H1 (cell line): Measurements from ENCODE around the gene KLHL8. TPM values are rescaled to one million over a fixed set of nuclear protein-coding genes. Genes with fewer than 3 reads are reported as not detected.

Experiments
- CTCF ChIA-PET: fragments of 300-600 bp; sonication (Branson Sonifier 250); formaldehyde crosslinking; loops from one replicate; lab custom pipeline; 2021; ENCODE audit not compliant: partially characterized antibody; lab: Charles Lee
- POLR2A ChIA-PET: fragments of 300-600 bp; sonication (Branson Sonifier 250); formaldehyde crosslinking; loops from one replicate; lab custom pipeline; 2021; ENCODE audit warnings: inconsistent platforms; ENCODE audit not compliant: partially characterized antibody; lab: Charles Lee
- DNase-seq, 2 experiments: peaks; one replicate each; pipeline versions ENCODE4 v3.0.0 to v3.0.0-alpha.2; 2010 to 2022; ENCODE audit warnings: low spot score in 2 of 2, low read depth in 1 of 2, mixed read lengths in 1 of 2
- FAIRE-seq: peaks from 2 replicates; lab custom pipeline; 2011; peaks lifted over from hg19 to GRCh38; lab: Jason Lieb, UNC
- H2AFZ ChIP-seq: 2 replicates; pipeline ENCODE4 v1.8.1; 2012; ENCODE audit warnings: low read length, inconsistent platforms
- H2AK5ac ChIP-seq: 2 replicates; pipeline ENCODE4 v1.6.1; 2013; ENCODE audit warnings: low read depth, low read length
- H2BK120ac ChIP-seq: replicated peaks from 2 replicates; pipeline ENCODE3; 2013; ENCODE audit warnings: low read depth, low read length, inconsistent platforms
- H2BK12ac ChIP-seq: 2 replicates; pipeline ENCODE4 v1.6.1; 2013; ENCODE audit warnings: low read depth, low read length
- H2BK15ac ChIP-seq: 2 replicates; pipeline ENCODE4 v1.6.1; 2013; ENCODE audit warnings: low read length
- H2BK20ac ChIP-seq: 2 replicates; pipeline ENCODE4 v1.6.1; 2013; ENCODE audit warnings: low read length
- H2BK5ac ChIP-seq: 2 replicates; pipeline ENCODE4 v1.6.1; 2013; ENCODE audit warnings: low read depth, low read length
- H3K14ac ChIP-seq: 2 replicates; pipeline ENCODE4 v1.6.1; 2013; ENCODE audit warnings: inconsistent platforms; ENCODE audit not compliant: insufficient read length
- H3K18ac ChIP-seq: 2 replicates; pipeline ENCODE4 v1.6.1; 2013; ENCODE audit warnings: low read length; ENCODE audit errors: extremely low read depth
- H3K23ac ChIP-seq: 2 replicates; pipeline ENCODE4 v1.6.1; 2013; ENCODE audit warnings: inconsistent platforms; ENCODE audit not compliant: insufficient read length
- H3K23me2 ChIP-seq: 2 replicates; pipeline ENCODE4 v1.6.1; 2013; ENCODE audit warnings: low read depth, low read length
- H3K27ac ChIP-seq: 2 replicates; pipeline ENCODE4 v1.6.1; 2011; ENCODE audit warnings: low read depth, low read length, inconsistent platforms
- H3K27me3 ChIP-seq, 4 experiments: replicated peaks in 1 of 4; 1 replicate in 1 of 4; 2 replicates in 3 of 4; pipeline versions ENCODE4 v1.6.1 to v1.8.1; 2011 to 2013; ENCODE audit warnings: low read length in 3 of 4, mild to moderate bottlenecking in 3 of 4, inconsistent platforms in 2 of 4, mixed read lengths in 2 of 4, moderate library complexity in 1 of 4; ENCODE audit not compliant: control insufficient read depth in 3 of 4, insufficient read depth in 3 of 4; ENCODE audit errors: extremely low read depth in 1 of 4
- H3K36me3 ChIP-seq, 4 experiments: 2 replicates each; pipeline versions ENCODE4 v1.6.1 to v1.8.1; 2011 to 2013; ENCODE audit warnings: mild to moderate bottlenecking in 4 of 4, low read length in 3 of 4, moderate library complexity in 2 of 4, control low read depth in 1 of 4, inconsistent platforms in 1 of 4; ENCODE audit not compliant: insufficient read depth in 4 of 4, control insufficient read depth in 2 of 4
- H3K4ac ChIP-seq: replicated peaks from 2 replicates; pipeline ENCODE3; 2013; ENCODE audit warnings: low read length, low read depth, mixed read lengths, inconsistent platforms; ENCODE audit not compliant: insufficient read length
- H3K4me1 ChIP-seq, 4 experiments: replicated peaks in 1 of 4; 1 replicate in 1 of 4; 2 replicates in 3 of 4; pipeline versions ENCODE4 v1.6.1 to v1.8.1; 2011 to 2013; ENCODE audit warnings: low read length in 3 of 4, inconsistent platforms in 2 of 4, mixed read lengths in 1 of 4; ENCODE audit not compliant: insufficient read depth in 4 of 4, control insufficient read depth in 3 of 4
- H3K4me2 ChIP-seq, 2 experiments: 2 replicates each; pipeline versions ENCODE4 v1.6.1 to v1.8.1; 2011 to 2013; ENCODE audit warnings: low read depth in 2 of 2, low read length in 2 of 2, control low read depth in 1 of 2, inconsistent platforms in 1 of 2, mild to moderate bottlenecking in 1 of 2; ENCODE audit not compliant: insufficient read depth in 1 of 2
- H3K4me3 ChIP-seq, 4 experiments: fragments of 200-600, 300-600 bp in 1 of 4; sonication (generic), shearing (Covaris generic), sonication (Bioruptor Twin) in 1 of 4; 2 replicates each; pipeline versions ENCODE4 v1.5.1 to v1.8.1; 2011 to 2016; ENCODE audit warnings: low read length in 4 of 4, low read depth in 3 of 4, control low read depth in 2 of 4, inconsistent platforms in 2 of 4, mild to moderate bottlenecking in 2 of 4, mixed read lengths in 1 of 4, moderate library complexity in 1 of 4; ENCODE audit not compliant: insufficient read depth in 2 of 4; ENCODE audit errors: extremely low read depth in 1 of 4
- H3K56ac ChIP-seq: replicated peaks from 2 replicates; pipeline ENCODE3; 2013; ENCODE audit warnings: low read depth, mild to moderate bottlenecking, mixed read lengths, low read length, inconsistent platforms; ENCODE audit not compliant: insufficient read length
- H3K79me1 ChIP-seq: 2 replicates; pipeline ENCODE4 v1.6.1; 2013; ENCODE audit warnings: low read depth, low read length, control low read depth
- H3K79me2 ChIP-seq, 2 experiments: 2 replicates each; pipeline versions ENCODE4 v1.6.1 to v1.8.1; 2012 to 2013; ENCODE audit warnings: low read length in 2 of 2, mild to moderate bottlenecking in 2 of 2, inconsistent platforms in 1 of 2; ENCODE audit not compliant: insufficient read depth in 2 of 2, control insufficient read depth in 1 of 2
- H3K9ac ChIP-seq, 4 experiments: replicated peaks in 1 of 4; 1 replicate in 1 of 4; 2 replicates in 3 of 4; pipeline versions ENCODE4 v1.6.1 to v1.8.1; 2011 to 2013; ENCODE audit warnings: low read depth in 3 of 4, low read length in 3 of 4, control low read depth in 2 of 4, mild to moderate bottlenecking in 2 of 4, moderate library complexity in 2 of 4, inconsistent platforms in 1 of 4; ENCODE audit errors: extremely low read depth in 1 of 4
- H3K9me3 ChIP-seq, 2 experiments: 2 replicates each; pipeline versions ENCODE4 v1.6.1 to v1.8.1; 2012 to 2013; ENCODE audit warnings: mild to moderate bottlenecking in 2 of 2, moderate library complexity in 2 of 2, control low read depth in 1 of 2, inconsistent platforms in 1 of 2, low read depth in 1 of 2, low read length in 1 of 2, mixed read lengths in 1 of 2; ENCODE audit not compliant: insufficient read depth in 2 of 2
- H4K20me1 ChIP-seq, 2 experiments: replicated peaks in 1 of 2; 2 replicates each; pipeline versions ENCODE3 to v1.8.1; 2011 to 2013; ENCODE audit warnings: inconsistent platforms in 2 of 2, low read length in 2 of 2, mild to moderate bottlenecking in 1 of 2; ENCODE audit not compliant: insufficient read depth in 2 of 2, control insufficient read depth in 1 of 2
- H4K5ac ChIP-seq: 2 replicates; pipeline ENCODE4 v1.6.1; 2013; ENCODE audit warnings: low read length, low read depth, mixed read lengths, inconsistent platforms; ENCODE audit not compliant: insufficient read length
- H4K8ac ChIP-seq: 2 replicates; pipeline ENCODE4 v1.8.0; 2013; ENCODE audit warnings: mild to moderate bottlenecking, moderate library complexity, low read length, inconsistent platforms; ENCODE audit not compliant: insufficient read depth; ENCODE audit errors: extremely low read depth
- H4K91ac ChIP-seq: replicated peaks from 2 replicates; pipeline ENCODE3; 2013; ENCODE audit warnings: low read length, mixed read lengths, inconsistent platforms; ENCODE audit not compliant: insufficient read length
- CBX8 ChIP-seq: fragments of 300-800, 300-1000 bp; sonication (generic); IDR thresholded peaks from 2 replicates; pipeline ENCODE4 v1.7.1; 2016; ENCODE audit warnings: low read depth, low read length, borderline replicate concordance
- MAFK ChIP-seq: IDR thresholded peaks from 2 replicates; pipeline ENCODE4 v1.6.1; 2012; ENCODE audit warnings: low read depth, mild to moderate bottlenecking, improper control_type of control experiment, low read length
- SP4 ChIP-seq: IDR thresholded peaks from 2 replicates; pipeline ENCODE4 v1.6.1; 2012; ENCODE audit warnings: low read length, inconsistent platforms
- TEAD4 ChIP-seq: IDR thresholded peaks from 2 replicates; pipeline ENCODE4 v1.6.1; 2012; ENCODE audit warnings: low read depth, low read length, inconsistent platforms, mixed read lengths
- WGBS, 2 experiments: shearing (Covaris generic) in 1 of 2; methylation state at CpG; one replicate each; pipeline versions ENCODE4 v1.1.6 to v1.1.7; 2013 to 2015; ENCODE audit warnings: low lambda C conversion rate in 2 of 2, mixed read lengths in 2 of 2, inconsistent platforms in 1 of 2, low coverage in 1 of 2, missing lambda C conversion rate in 1 of 2; ENCODE audit not compliant: insufficient replicate concordance in 2 of 2, insufficient coverage in 1 of 2, insufficient read length in 1 of 2; ENCODE audit errors: extremely low coverage in 1 of 2, missing lambda C conversion rate in 1 of 2; 5-methylcytosine and 5-hydroxymethylcytosine counted together
- polyA plus RNA-seq, 7 experiments: library from polyadenylated mRNA; depleted of rRNA in 3 of 7; stranded (reverse) in 5 of 7; unstranded in 2 of 7; fragments of >200 nt in 5 of 7; fragments of 200-250 nt in 2 of 7; gene quantifications; 1 replicate in 5 of 7; 2 replicates in 1 of 7; 4 replicates in 1 of 7; pipeline versions ENCODE4 v1.2.1 to v1.2.3, GENCODE V29; 2011 to 2013; ENCODE audit warnings: missing spikeins in 2 of 7, mixed read lengths in 2 of 7
- total RNA-seq: library from RNA; stranded (reverse); fragmentation: NEBNext Ultra II Directional; extraction: Animal tissue kit (Norgen Biotek cat#: 25700); gene quantifications from 2 replicates; pipeline ENCODE4 v1.2.1, GENCODE V29; 2021
- TF ChIP-seq, protein P1 (sequence below): IDR thresholded peaks from 2 replicates; pipeline ENCODE4 v1.6.1; 2012; ENCODE audit warnings: low read length, inconsistent platforms

KLHL8 gene
- total and polyA plus RNA-seq, 2 of the 8 experiments (the other 6 are each of a cell fraction or from before 2014, with no cell fraction given): 0.94 to 8.1 TPM

DNA sequence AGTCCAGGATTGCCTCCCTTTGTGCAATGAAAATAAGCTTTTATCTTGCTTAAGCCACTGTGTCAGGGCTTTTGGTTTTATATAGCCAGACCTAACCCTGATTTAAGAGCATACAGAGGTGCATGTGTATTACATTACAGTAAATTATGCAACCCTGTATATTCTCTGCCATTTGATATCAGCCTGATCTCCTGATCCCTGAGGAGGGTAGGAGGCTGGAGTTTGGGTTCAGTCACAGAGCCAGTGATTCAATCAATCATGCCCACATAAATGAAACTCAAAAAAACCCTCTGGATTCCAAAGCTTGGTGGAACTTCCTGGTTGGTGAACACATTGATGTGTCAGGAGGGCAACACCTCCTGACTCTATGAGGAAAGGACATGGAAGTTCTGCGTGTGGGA, 7.3 kb upstream of the KLHL8 start:
- no peak overlapping the region for H2AK5ac ChIP-seq
- no peak overlapping the region for H3K4me3 ChIP-seq
- ChIA-PET POLR2A (no interaction called here), CTCF (no interaction called here)
- no peak overlapping the region for H3K18ac ChIP-seq
- no peak overlapping the region for H3K4ac ChIP-seq
- no peak overlapping the region for H3K27ac ChIP-seq
- H3K56ac ChIP-seq: no peak overlapping the region
- H2BK5ac ChIP-seq: no peak overlapping the region
- H2BK120ac ChIP-seq: no peak overlapping the region
- H3K4me2 ChIP-seq: no peak overlapping the region
- H2BK20ac ChIP-seq: no peak overlapping the region
- H3K79me1 ChIP-seq: no peaks in the 10 kb centered on the region
- no peaks in the 10 kb centered on the region; a peak in 1 of 8 replicates for H3K36me3 ChIP-seq
- H3K23ac ChIP-seq: no peak overlapping the region
- H4K91ac ChIP-seq: no peak overlapping the region
- H3K9ac ChIP-seq: no peak overlapping the region
- no peaks in the 10 kb centered on the region for H4K20me1 ChIP-seq
- H3K79me2 ChIP-seq: no peaks in the 10 kb centered on the region
- H3K23me2 ChIP-seq: no peaks in the 10 kb centered on the region
- H2BK15ac ChIP-seq: no peak overlapping the region
- 100% methylated on average over 1 of the region's 1 CpG; no CpG with 5 or more reads in 1 of the 2 experiments for WGBS, 2 experiments
- no peaks in the 10 kb centered on the region for H3K9me3 ChIP-seq
- H3K27me3 ChIP-seq: no peaks in the 10 kb centered on the region
- no peak overlapping the region for H4K5ac ChIP-seq
- FAIRE-seq (no peak), DNase-seq (no peak)
- H3K4me1 ChIP-seq: no peaks in the 10 kb centered on the region
- TF ChIP-seq TEAD4: no peak
- TF ChIP-seq, protein P1, sequence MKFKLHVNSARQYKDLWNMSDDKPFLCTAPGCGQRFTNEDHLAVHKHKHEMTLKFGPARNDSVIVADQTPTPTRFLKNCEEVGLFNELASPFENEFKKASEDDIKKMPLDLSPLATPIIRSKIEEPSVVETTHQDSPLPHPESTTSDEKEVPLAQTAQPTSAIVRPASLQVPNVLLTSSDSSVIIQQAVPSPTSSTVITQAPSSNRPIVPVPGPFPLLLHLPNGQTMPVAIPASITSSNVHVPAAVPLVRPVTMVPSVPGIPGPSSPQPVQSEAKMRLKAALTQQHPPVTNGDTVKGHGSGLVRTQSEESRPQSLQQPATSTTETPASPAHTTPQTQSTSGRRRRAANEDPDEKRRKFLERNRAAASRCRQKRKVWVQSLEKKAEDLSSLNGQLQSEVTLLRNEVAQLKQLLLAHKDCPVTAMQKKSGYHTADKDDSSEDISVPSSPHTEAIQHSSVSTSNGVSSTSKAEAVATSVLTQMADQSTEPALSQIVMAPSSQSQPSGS: no peak
- no peak for TF ChIP-seq SP4
- TF ChIP-seq CBX8: no peak
- TF ChIP-seq MAFK: no peak
- H4K8ac ChIP-seq: no peak overlapping the region
- no peak overlapping the region for H2BK12ac ChIP-seq
- H2AFZ ChIP-seq: no peak overlapping the region
- no peak overlapping the region for H3K14ac ChIP-seq
